BJ (cell line): ENCODE measurements around the gene MSH5. TPM values are rescaled to one million over a fixed set of nuclear protein-coding genes. Genes with fewer than 3 reads are reported as not detected.

ENCODE experiments used
- CTCF ChIA-PET: fragments of 350-600 bp; formaldehyde crosslinking; extraction: SDS; loops from one replicate; lab custom pipeline; 2021; ENCODE audit warnings: antibody characterized with exemption, inconsistent platforms; lab: Yijun Ruan, JAX
- POLR2A ChIA-PET: fragments of 300-600 bp; sonication (Branson Sonifier 250); formaldehyde crosslinking; extraction: SDS; loops from one replicate; lab custom pipeline; 2021; ENCODE audit warnings: antibody characterized with exemption; lab: Charles Lee
- DNase-seq: peaks from one replicate; pipeline ENCODE4 v3.0.0-alpha.2; 2011; ENCODE audit warnings: low read depth
- H3K27me3 ChIP-seq: 2 replicates; pipeline ENCODE4 v1.6.0; 2011; ENCODE audit warnings: low read length; ENCODE audit not compliant: control insufficient read depth, insufficient read depth
- H3K36me3 ChIP-seq: 2 replicates; pipeline ENCODE4 v1.5.1; 2011; ENCODE audit warnings: low read length; ENCODE audit not compliant: control insufficient read depth, insufficient read depth
- H3K4me3 ChIP-seq: 2 replicates; pipeline ENCODE4 v1.5.1; 2011; ENCODE audit warnings: low read depth, mild to moderate bottlenecking, control low read depth, low read length
- polyA plus RNA-seq: library from polyadenylated mRNA; depleted of rRNA; stranded (reverse); fragments of >200 nt; gene quantifications from 2 replicates; pipeline ENCODE4 v1.2.3, GENCODE V29; 2011; rRNA removed
- small RNA-seq: library from RNA; depleted of rRNA; stranded (forward); fragments of <200 nt; gene quantifications from one replicate; pipeline ENCODE3, GENCODE V24; 2012; ENCODE audit warnings: low replicate concordance, low read depth; ENCODE audit not compliant: insufficient read length
- TF ChIP-seq, protein P1 (sequence below): IDR thresholded peaks from 2 replicates; pipeline ENCODE4 v1.5.1; 2011; ENCODE audit warnings: low read depth, mild to moderate bottlenecking, control low read depth, inconsistent platforms, low read length, moderate library complexity; ENCODE audit not compliant: insufficient read depth

The MSH5 gene
- polyA plus RNA-seq, 1 experiment = 10.7 TPM

DNA sequence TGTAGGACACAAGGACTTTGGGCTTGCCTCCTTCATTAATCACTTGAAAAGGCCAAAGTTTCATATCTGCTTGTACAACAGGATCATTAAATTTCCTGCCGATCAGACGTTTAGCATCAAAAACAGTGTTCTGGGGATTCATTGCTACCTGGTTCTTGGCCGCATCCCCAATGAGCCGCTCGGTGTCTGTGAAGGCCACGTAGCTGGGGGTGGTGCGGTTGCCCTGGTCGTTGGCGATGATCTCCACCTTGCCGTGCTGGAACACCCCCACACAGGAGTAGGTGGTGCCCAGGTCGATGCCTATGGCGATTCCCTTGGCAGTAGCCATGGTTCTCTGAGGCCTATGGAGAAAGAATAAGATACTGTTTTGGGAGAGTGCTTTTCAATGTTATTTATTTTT, 71.8 kb downstream of the MSH5 start:
- CTCF ChIA-PET = no interaction called here
- TF ChIP-seq, protein P1, sequence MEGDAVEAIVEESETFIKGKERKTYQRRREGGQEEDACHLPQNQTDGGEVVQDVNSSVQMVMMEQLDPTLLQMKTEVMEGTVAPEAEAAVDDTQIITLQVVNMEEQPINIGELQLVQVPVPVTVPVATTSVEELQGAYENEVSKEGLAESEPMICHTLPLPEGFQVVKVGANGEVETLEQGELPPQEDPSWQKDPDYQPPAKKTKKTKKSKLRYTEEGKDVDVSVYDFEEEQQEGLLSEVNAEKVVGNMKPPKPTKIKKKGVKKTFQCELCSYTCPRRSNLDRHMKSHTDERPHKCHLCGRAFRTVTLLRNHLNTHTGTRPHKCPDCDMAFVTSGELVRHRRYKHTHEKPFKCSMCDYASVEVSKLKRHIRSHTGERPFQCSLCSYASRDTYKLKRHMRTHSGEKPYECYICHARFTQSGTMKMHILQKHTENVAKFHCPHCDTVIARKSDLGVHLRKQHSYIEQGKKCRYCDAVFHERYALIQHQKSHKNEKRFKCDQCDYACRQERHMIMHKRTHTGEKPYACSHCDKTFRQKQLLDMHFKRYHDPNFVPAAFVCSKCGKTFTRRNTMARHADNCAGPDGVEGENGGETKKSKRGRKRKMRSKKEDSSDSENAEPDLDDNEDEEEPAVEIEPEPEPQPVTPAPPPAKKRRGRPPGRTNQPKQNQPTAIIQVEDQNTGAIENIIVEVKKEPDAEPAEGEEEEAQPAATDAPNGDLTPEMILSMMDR = no peak
- DNase-seq = no peak
- no peaks in the 10 kb centered on the region for H3K36me3 ChIP-seq
- no peaks in the 10 kb centered on the region for H3K27me3 ChIP-seq
- H3K4me3 ChIP-seq = no peak overlapping the region
- POLR2A ChIA-PET = no interaction called here

Small RNAs within 50 kb of the gene (small RNA-seq; reads per million reads assigned to genes)
- gene LY6G6D = not detected
- gene MIR4646 = not detected
- not detected for gene MSH5-SAPCD1
- gene RF00019 = not detected
- gene RNU6-850P = not detected
- gene SAPCD1 = not detected

Other genes starting within 250 kb of the MSH5 start
- 21.9 and 23.4 TPM in 2 replicates for gene MICB, start 241.9 kb upstream of the MSH5 start, polyA plus RNA-seq
- gene MCCD1, start 211.0 kb upstream of the MSH5 start, polyA plus RNA-seq = not detected in 2 replicates
- 412 and 584 TPM in 2 replicates for gene DDX39B, start 198.0 kb upstream of the MSH5 start, polyA plus RNA-seq
- gene ATP6V1G2, start 193.4 kb upstream of the MSH5 start, polyA plus RNA-seq = 2.7 and 3.6 TPM in 2 replicates
- gene NFKBIL1, start 192.4 kb upstream of the MSH5 start, polyA plus RNA-seq = 10.8 and 13.6 TPM in 2 replicates
- gene LTA, start 167.7 kb upstream of the MSH5 start, polyA plus RNA-seq = not detected in 2 replicates
- gene TNF, start 164.4 kb upstream of the MSH5 start, polyA plus RNA-seq = not detected in 2 replicates
- not detected in 2 replicates for gene LTB, start 157.6 kb upstream of the MSH5 start, polyA plus RNA-seq
- 0.18 and 0.42 TPM in 2 replicates for gene LST1, start 153.7 kb upstream of the MSH5 start, polyA plus RNA-seq
- gene NCR3, start 147.0 kb upstream of the MSH5 start, polyA plus RNA-seq = not detected in 2 replicates
- gene AIF1, start 124.8 kb upstream of the MSH5 start, polyA plus RNA-seq = not detected in 2 replicates
- gene PRRC2A, start 119.3 kb upstream of the MSH5 start, polyA plus RNA-seq = 23.8 and 47.3 TPM in 2 replicates
- 42.6 and 113 TPM in 2 replicates for gene BAG6, start 87.3 kb upstream of the MSH5 start, polyA plus RNA-seq
- 4.2 and 4.8 TPM in 2 replicates for gene APOM, start 84.1 kb upstream of the MSH5 start, polyA plus RNA-seq
- 9.9 and 13.0 TPM in 2 replicates for gene C6orf47, start 79.2 kb upstream of the MSH5 start, polyA plus RNA-seq
- gene GPANK1, start 75.0 kb upstream of the MSH5 start, polyA plus RNA-seq = 12.6 and 15.0 TPM in 2 replicates
- 83.2 and 94.9 TPM in 2 replicates for gene CSNK2B, start 73.9 kb upstream of the MSH5 start, polyA plus RNA-seq
- gene LY6G5B, start 70.0 kb upstream of the MSH5 start, polyA plus RNA-seq = 6.8 and 10.8 TPM in 2 replicates
- 3.1 and 3.6 TPM in 2 replicates for gene LY6G5C, start 58.9 kb upstream of the MSH5 start, polyA plus RNA-seq
- 44.2 and 53.3 TPM in 2 replicates for gene ABHD16A, start 36.7 kb upstream of the MSH5 start, polyA plus RNA-seq
- gene LY6G6F, start 33.1 kb upstream of the MSH5 start, polyA plus RNA-seq = not detected in 2 replicates
- not detected in 2 replicates for gene LY6G6D, start 24.7 kb upstream of the MSH5 start, polyA plus RNA-seq
- gene LY6G6C, start 18.3 kb upstream of the MSH5 start, polyA plus RNA-seq = not detected in 2 replicates
- not detected in 2 replicates for gene MPIG6B, start 16.6 kb upstream of the MSH5 start, polyA plus RNA-seq
- 43.2 and 69.5 TPM in 2 replicates for gene DDAH2, start 10.7 kb upstream of the MSH5 start, polyA plus RNA-seq
- gene CLIC1, start 3.5 kb upstream of the MSH5 start, polyA plus RNA-seq = 820 and 866 TPM in 2 replicates
- 1.2 and 1.9 TPM in 2 replicates for gene SAPCD1, start 22.7 kb downstream of the MSH5 start, polyA plus RNA-seq
- 0.16 and 0.29 TPM in 2 replicates for gene VWA7, start 37.3 kb downstream of the MSH5 start, polyA plus RNA-seq
- gene VARS1, start 55.7 kb downstream of the MSH5 start, polyA plus RNA-seq = 10.9 and 33.9 TPM in 2 replicates
- gene LSM2, start 67.0 kb downstream of the MSH5 start, polyA plus RNA-seq = 40.3 and 43.5 TPM in 2 replicates
- gene HSPA1L, start 75.3 kb downstream of the MSH5 start, polyA plus RNA-seq = 0.90 and 0.99 TPM in 2 replicates
- gene HSPA1A, start 75.5 kb downstream of the MSH5 start, polyA plus RNA-seq = 57.7 and 98.6 TPM in 2 replicates
- 20.9 and 42.8 TPM in 2 replicates for gene HSPA1B, start 87.7 kb downstream of the MSH5 start, polyA plus RNA-seq
- 32.1 and 48.1 TPM in 2 replicates for gene NEU1, start 122.8 kb downstream of the MSH5 start, polyA plus RNA-seq
- 0.07 and 0.12 TPM in 2 replicates for gene SLC44A4, start 139.0 kb downstream of the MSH5 start, polyA plus RNA-seq
- gene EHMT2, start 157.7 kb downstream of the MSH5 start, polyA plus RNA-seq = 19.3 and 32.8 TPM in 2 replicates
- gene ZBTB12, start 162.1 kb downstream of the MSH5 start, polyA plus RNA-seq = 2.0 and 2.6 TPM in 2 replicates
- gene C2, start 187.7 kb downstream of the MSH5 start, polyA plus RNA-seq = 0.74 and 1.2 TPM in 2 replicates
- 6.7 and 7.6 TPM in 2 replicates for gene CFB, start 206.1 kb downstream of the MSH5 start, polyA plus RNA-seq
- gene NELFE, start 219.0 kb downstream of the MSH5 start, polyA plus RNA-seq = 69.6 and 70.5 TPM in 2 replicates
- 17.7 and 37.3 TPM in 2 replicates for gene SKIC2, start 219.2 kb downstream of the MSH5 start, polyA plus RNA-seq
- gene DXO, start 232.1 kb downstream of the MSH5 start, polyA plus RNA-seq = 18.2 and 28.1 TPM in 2 replicates
- 5.9 and 9.7 TPM in 2 replicates for gene C4A, start 242.1 kb downstream of the MSH5 start, polyA plus RNA-seq